WTC11 (cell line): ENCODE results near the gene MLN. TPM values are rescaled to one million over a fixed set of nuclear protein-coding genes. Genes with fewer than 3 reads are reported as not detected.

Source experiments
- ATAC-seq: fragments of 200-7000 bp; cut with Tn5 transposase; 2 replicates; pipeline ENCODE4 v1.10.0; 2021; ENCODE audit warnings: mild to moderate bottlenecking, moderate library complexity
- CTCF ChIA-PET: fragments of 300-600 bp; sonication (Branson Sonifier 250); formaldehyde crosslinking; loops from one replicate; lab custom pipeline; 2021; ENCODE audit warnings: antibody characterized with exemption; lab: Charles Lee
- POLR2A ChIA-PET: fragments of 350-600 bp; sonication (Branson Sonifier 250); formaldehyde crosslinking; loops from one replicate; lab custom pipeline; 2021; ENCODE audit warnings: antibody characterized with exemption; lab: Charles Lee
- DNase-seq: peaks from one replicate; pipeline ENCODE4 v3.0.0; 2021; ENCODE audit warnings: low spot score
- H3K27ac Mint-ChIP-seq: 2 replicates; pipeline ENCODE4 v1.8.0; 2021; ENCODE audit warnings: mixed read lengths
- H3K27me3 Mint-ChIP-seq: 2 replicates; pipeline ENCODE4 v1.8.0; 2021; ENCODE audit warnings: low read depth, mild to moderate bottlenecking, moderate library complexity, mixed read lengths
- H3K36me3 Mint-ChIP-seq: 2 replicates; pipeline ENCODE4 v1.8.0; 2021; ENCODE audit warnings: mixed read lengths
- H3K4me1 Mint-ChIP-seq: 2 replicates; pipeline ENCODE4 v1.8.0; 2022; ENCODE audit warnings: mixed read lengths
- H3K4me3 Mint-ChIP-seq: 2 replicates; pipeline ENCODE4 v1.8.0; 2021; ENCODE audit warnings: mild to moderate bottlenecking, moderate library complexity, mixed read lengths
- H3K9me3 Mint-ChIP-seq: 2 replicates; pipeline ENCODE4 v1.8.0; 2021; ENCODE audit warnings: mixed read lengths
- AR ChIP-seq: fragments of 250-450 bp; sonication (Bioruptor Pico); IDR thresholded peaks from 2 replicates; pipeline ENCODE4 v1.9.0; 2021; ENCODE audit warnings: mild to moderate bottlenecking
- ATF2 ChIP-seq: sonication (generic); formaldehyde crosslinking; IDR thresholded peaks from 2 replicates; pipeline ENCODE4 v1.8.1; 2022; ENCODE audit warnings: low read depth, missing genetic modification reagents, borderline replicate concordance
- E2F4 ChIP-seq: sonication (generic); formaldehyde crosslinking; IDR thresholded peaks from 2 replicates; pipeline ENCODE4 v1.8.1; 2022; ENCODE audit warnings: low read depth, mild to moderate bottlenecking, moderate library complexity, missing genetic modification reagents, borderline replicate concordance
- ETV6 ChIP-seq: sonication (generic); formaldehyde crosslinking; IDR thresholded peaks from 2 replicates; pipeline ENCODE4 v1.8.1; 2022; ENCODE audit warnings: mild to moderate bottlenecking, missing genetic modification reagents
- HMGA2 ChIP-seq: fragments of 250-450 bp; sonication (Bioruptor Pico); IDR thresholded peaks from 2 replicates; pipeline ENCODE4 v1.4.0; 2021; ENCODE audit warnings: mild to moderate bottlenecking, moderate library complexity
- KAT7 ChIP-seq: sonication (generic); formaldehyde crosslinking; IDR thresholded peaks from 2 replicates; pipeline ENCODE4 v1.8.1; 2023; ENCODE audit warnings: missing genetic modification reagents, mild to moderate bottlenecking, borderline replicate concordance
- NFATC4 ChIP-seq: fragments of 250-450 bp; sonication (Bioruptor Pico); IDR thresholded peaks from 2 replicates; pipeline ENCODE4 v1.9.0; 2021; ENCODE audit warnings: mild to moderate bottlenecking
- TP53 ChIP-seq: sonication (generic); formaldehyde crosslinking; IDR thresholded peaks from 2 replicates; pipeline ENCODE4 v1.8.1; 2023; ENCODE audit warnings: mild to moderate bottlenecking, missing genetic modification reagents
- ZNF263 ChIP-seq: sonication (generic); formaldehyde crosslinking; IDR thresholded peaks from 2 replicates; pipeline ENCODE4 v1.8.1; 2022; ENCODE audit warnings: low read depth, mild to moderate bottlenecking, moderate library complexity, missing genetic modification reagents
- ZNF281 ChIP-seq: sonication (generic); formaldehyde crosslinking; IDR thresholded peaks from 2 replicates; pipeline ENCODE4 v1.8.0; 2023; ENCODE audit warnings: mild to moderate bottlenecking, missing genetic modification reagents
- ZNF416 ChIP-seq: fragments of 250-450 bp; sonication (Bioruptor Pico); IDR thresholded peaks from 2 replicates; pipeline ENCODE4 v1.9.0; 2021; ENCODE audit warnings: mild to moderate bottlenecking, inconsistent platforms
- ZNF423 ChIP-seq: fragments of 250-450 bp; sonication (Bioruptor Pico); IDR thresholded peaks from 2 replicates; pipeline ENCODE4 v2.1.2; 2022; ENCODE audit warnings: mild to moderate bottlenecking, moderate library complexity
- ZSCAN18 ChIP-seq: fragments of 250-450 bp; sonication (Bioruptor Pico); IDR thresholded peaks from 2 replicates; pipeline ENCODE4 v2.1.2; 2022; ENCODE audit warnings: mild to moderate bottlenecking, moderate library complexity
- total RNA-seq: library from RNA; stranded (reverse); gene quantifications from 3 replicates; pipeline ENCODE4 v1.2.3, GENCODE V29; 2021
- TF ChIP-seq, protein P1 (sequence below): sonication (generic); formaldehyde crosslinking; IDR thresholded peaks from 2 replicates; pipeline ENCODE4 v1.8.0; 2022; ENCODE audit warnings: mild to moderate bottlenecking, missing genetic modification reagents
- TF ChIP-seq, protein P2 (sequence below): sonication (generic); formaldehyde crosslinking; IDR thresholded peaks from 2 replicates; pipeline ENCODE4 v1.8.1; 2023; ENCODE audit warnings: mild to moderate bottlenecking, missing genetic modification reagents, moderate library complexity
- TF ChIP-seq, protein P3 (sequence below): sonication (generic); formaldehyde crosslinking; IDR thresholded peaks from 2 replicates; pipeline ENCODE4 v1.8.1; 2022; ENCODE audit warnings: mild to moderate bottlenecking, moderate library complexity, missing genetic modification reagents

MLN gene
- total RNA-seq, 1 experiment from 2014 or later = not detected

- POLR2A ChIA-PET = interaction anchor here (0.6 kb wide), 1 partner anchor 661 kb away, joined by 3 read pairs; no protein-coding TSS in a partner anchor
Measured at GRCh38 chr6:33746651-33747100, 57.1 kb downstream of the MLN start, which contains the start of gene IP6K3. TSS of gene IP6K3 (minus strand) at chr6:33746905. CDS start at chr6:33735476, 11,429 bp downstream.

DNA sequence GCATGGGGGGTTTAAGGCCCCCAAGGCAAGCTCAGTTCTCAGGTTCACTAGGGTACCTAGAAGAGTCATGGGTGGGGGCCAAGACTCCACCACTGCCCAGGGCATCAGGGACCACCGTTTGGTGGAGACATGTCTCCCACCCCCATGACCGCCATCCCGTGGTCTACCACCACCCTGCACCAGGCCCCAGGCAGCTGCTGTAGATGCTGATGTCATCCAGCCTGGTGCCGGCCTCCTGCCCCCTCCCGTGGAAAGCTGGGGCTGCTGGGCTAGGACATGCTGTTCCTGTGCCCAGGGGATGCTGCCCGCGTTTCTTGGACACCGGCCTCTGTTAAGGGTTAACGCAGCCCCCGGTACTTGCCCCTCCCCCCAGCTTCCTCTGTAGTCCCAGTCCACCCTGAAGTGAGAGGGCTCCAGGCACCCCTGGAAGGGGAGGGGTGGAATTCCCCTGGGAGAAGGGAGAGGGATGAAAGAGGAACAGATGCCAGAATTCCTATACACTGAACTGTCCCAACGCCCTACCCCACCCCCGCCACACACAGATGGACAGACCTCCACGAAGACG lies 57.7 kb downstream of the MLN start:
- DNase-seq = no peak
- ChIA-PET POLR2A (no interaction called here), CTCF (interaction anchor here (0.7 to 3.7 kb wide), 12 partner anchors 8 to 309 kb away, joined by 3 to 26 read pairs (median 4); partner anchors contain the start of gene UQCC2)
- TF ChIP-seq TP53 (no peak), ZNF423 (CRISPR knock-in tag) (0 out of 2 replicates have a peak, but pooled peaks have one; percentile 8), ZNF281 (0 out of 2 replicates have a peak, but pooled peaks have one; percentile 44)
- TF ChIP-seq, protein P1, sequence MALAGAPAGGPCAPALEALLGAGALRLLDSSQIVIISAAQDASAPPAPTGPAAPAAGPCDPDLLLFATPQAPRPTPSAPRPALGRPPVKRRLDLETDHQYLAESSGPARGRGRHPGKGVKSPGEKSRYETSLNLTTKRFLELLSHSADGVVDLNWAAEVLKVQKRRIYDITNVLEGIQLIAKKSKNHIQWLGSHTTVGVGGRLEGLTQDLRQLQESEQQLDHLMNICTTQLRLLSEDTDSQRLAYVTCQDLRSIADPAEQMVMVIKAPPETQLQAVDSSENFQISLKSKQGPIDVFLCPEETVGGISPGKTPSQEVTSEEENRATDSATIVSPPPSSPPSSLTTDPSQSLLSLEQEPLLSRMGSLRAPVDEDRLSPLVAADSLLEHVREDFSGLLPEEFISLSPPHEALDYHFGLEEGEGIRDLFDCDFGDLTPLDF = no peak
- Mint-ChIP-seq H3K9me3 (no peaks in the 10 kb centered on the region), H3K36me3 (no peaks in the 10 kb centered on the region), H3K27me3 (no peaks in the 10 kb centered on the region; the same call in 1 of the 2 replicates), H3K27ac (no peak overlapping the region), H3K4me1 (peaks cover 50% of the 10 kb centered on the region), H3K4me3 (no peak overlapping the region)
- ATAC-seq = no peak

More at GRCh38 chr6:33746651-33747100, 57.1 kb downstream of the MLN start, which contains the start of gene IP6K3:
- TF ChIP-seq, protein P2, sequence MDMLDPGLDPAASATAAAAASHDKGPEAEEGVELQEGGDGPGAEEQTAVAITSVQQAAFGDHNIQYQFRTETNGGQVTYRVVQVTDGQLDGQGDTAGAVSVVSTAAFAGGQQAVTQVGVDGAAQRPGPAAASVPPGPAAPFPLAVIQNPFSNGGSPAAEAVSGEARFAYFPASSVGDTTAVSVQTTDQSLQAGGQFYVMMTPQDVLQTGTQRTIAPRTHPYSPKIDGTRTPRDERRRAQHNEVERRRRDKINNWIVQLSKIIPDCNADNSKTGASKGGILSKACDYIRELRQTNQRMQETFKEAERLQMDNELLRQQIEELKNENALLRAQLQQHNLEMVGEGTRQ (CRISPR knock-in tag) = peak; percentile 64
- no peak for TF ChIP-seq HMGA2
- TF ChIP-seq, all 79 proteins: peak for 1
- Mint-ChIP-seq H3K4me1 (peaks cover 50% of the 10 kb centered on the region), H3K9me3 (no peaks in the 10 kb centered on the region), H3K4me3 (no peak within 1 kb of the TSS), H3K27ac (no peak within 1 kb of the TSS), H3K27me3 (no peaks in the 10 kb centered on the region; the same call in 1 of the 2 replicates), H3K36me3 (no peaks in the 10 kb centered on the region)
- CTCF ChIA-PET = interaction anchor here (0.7 to 3.7 kb wide), 11 partner anchors 8 to 309 kb away, joined by 3 to 26 read pairs (median 5); partner anchors contain the start of gene UQCC2
- no peak for DNase-seq
- ATAC-seq = no peak

GRCh38 chr6:33745548-33745947 lies 58.3 kb downstream of the MLN start:
- Mint-ChIP-seq H3K27me3 (no peaks in the 10 kb centered on the region; the same call in 1 of the 2 replicates), H3K4me1 (peaks cover 50% of the 10 kb centered on the region), H3K27ac (peak overlapping the region; percentile 14; the same call in 1 of the 2 replicates), H3K9me3 (no peaks in the 10 kb centered on the region), H3K4me3 (no peak overlapping the region; the same call in 1 of the 2 replicates), H3K36me3 (no peaks in the 10 kb centered on the region)
- POLR2A ChIA-PET = no interaction called here
- ATAC-seq = no peak
- no peak for DNase-seq
- CTCF ChIA-PET = interaction anchor here (0.7 to 3.7 kb wide), 12 partner anchors 9 to 310 kb away, joined by 3 to 26 read pairs (median 4); partner anchors contain the start of gene UQCC2
- TF ChIP-seq, protein P3, sequence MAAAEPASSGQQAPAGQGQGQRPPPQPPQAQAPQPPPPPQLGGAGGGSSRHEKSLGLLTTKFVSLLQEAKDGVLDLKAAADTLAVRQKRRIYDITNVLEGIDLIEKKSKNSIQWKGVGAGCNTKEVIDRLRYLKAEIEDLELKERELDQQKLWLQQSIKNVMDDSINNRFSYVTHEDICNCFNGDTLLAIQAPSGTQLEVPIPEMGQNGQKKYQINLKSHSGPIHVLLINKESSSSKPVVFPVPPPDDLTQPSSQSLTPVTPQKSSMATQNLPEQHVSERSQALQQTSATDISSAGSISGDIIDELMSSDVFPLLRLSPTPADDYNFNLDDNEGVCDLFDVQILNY = no peak
- TF ChIP-seq E2F4 (CRISPR knock-in tag) (no peak), ETV6 (CRISPR knock-in tag) (no peak), KAT7 (no peak), ZNF416 (CRISPR knock-in tag) (no peak), ZSCAN18 (CRISPR knock-in tag) (no peak), NFATC4 (no peak), ATF2 (CRISPR knock-in tag) (no peak), AR (CRISPR knock-in tag) (no peak), ZNF263 (no peak)
